Esophagus muscularis mucosa (tissue), 3 donors: ENCODE results near the gene FAM153A.
"Not testable (repeated sequence)": the region's sequence is repeated elsewhere in the genome, so short reads cannot be mapped to it uniquely, and the experiment has no call there.

Source experiments
- EP300 ChIP-seq: sonication (generic); formaldehyde crosslinking; IDR thresholded peaks from one replicate; pipeline ENCODE4 v1.6.1; 2017; ENCODE audit warnings: antibody characterized with exemption
- TF ChIP-seq, protein P1 (sequence below), 3 experiments: fragments of 200-600 bp in 2 of 3; fragments of 450-650 bp in 1 of 3; sonication (generic) in 2 of 3; IDR thresholded peaks; one replicate each; pipeline ENCODE4 v1.5.1; 2017 to 2019; ENCODE audit warnings: antibody characterized with exemption in 3 of 3, mild to moderate bottlenecking in 2 of 3, moderate library complexity in 1 of 3

GRCh38 chr5:177689011-177689610, 93.6 kb downstream of the FAM153A start:
- not testable (repeated sequence) for TF ChIP-seq EP300
- TF ChIP-seq, protein P1, sequence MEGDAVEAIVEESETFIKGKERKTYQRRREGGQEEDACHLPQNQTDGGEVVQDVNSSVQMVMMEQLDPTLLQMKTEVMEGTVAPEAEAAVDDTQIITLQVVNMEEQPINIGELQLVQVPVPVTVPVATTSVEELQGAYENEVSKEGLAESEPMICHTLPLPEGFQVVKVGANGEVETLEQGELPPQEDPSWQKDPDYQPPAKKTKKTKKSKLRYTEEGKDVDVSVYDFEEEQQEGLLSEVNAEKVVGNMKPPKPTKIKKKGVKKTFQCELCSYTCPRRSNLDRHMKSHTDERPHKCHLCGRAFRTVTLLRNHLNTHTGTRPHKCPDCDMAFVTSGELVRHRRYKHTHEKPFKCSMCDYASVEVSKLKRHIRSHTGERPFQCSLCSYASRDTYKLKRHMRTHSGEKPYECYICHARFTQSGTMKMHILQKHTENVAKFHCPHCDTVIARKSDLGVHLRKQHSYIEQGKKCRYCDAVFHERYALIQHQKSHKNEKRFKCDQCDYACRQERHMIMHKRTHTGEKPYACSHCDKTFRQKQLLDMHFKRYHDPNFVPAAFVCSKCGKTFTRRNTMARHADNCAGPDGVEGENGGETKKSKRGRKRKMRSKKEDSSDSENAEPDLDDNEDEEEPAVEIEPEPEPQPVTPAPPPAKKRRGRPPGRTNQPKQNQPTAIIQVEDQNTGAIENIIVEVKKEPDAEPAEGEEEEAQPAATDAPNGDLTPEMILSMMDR (IDR thresholded peaks at IDR 0.05): not testable (repeated sequence)
